GM13977 (cell line): ENCODE measurements around the gene CGB8.
"Not testable (repeated sequence)": the region's sequence is repeated elsewhere in the genome, so short reads cannot be mapped to it uniquely, and the experiment has no call there.

ENCODE experiments used
- DNase-seq: peaks from one replicate; pipeline ENCODE4 v3.0.0; 2012; ENCODE audit warnings: low spot score
- in situ Hi-C: fragments of 300-500 bp; cut with MboI; formaldehyde crosslinking; loops from one replicate; pipeline ENCODE4 v1.12.0; 2022; ENCODE audit warnings: low sequenced_read_pairs, low pct_unique_long_range_greater_than_20kb, mixed read lengths, inconsistent platforms; ENCODE audit not compliant: unreplicated experiment
- TF ChIP-seq, protein P1 (sequence below): IDR thresholded peaks from 2 replicates; pipeline ENCODE4 v1.5.1; 2012; ENCODE audit warnings: mild to moderate bottlenecking, control low read depth; ENCODE audit not compliant: insufficient read depth; ENCODE audit errors: extremely low read depth, missing control alignments

The CGB8 gene

DNA sequence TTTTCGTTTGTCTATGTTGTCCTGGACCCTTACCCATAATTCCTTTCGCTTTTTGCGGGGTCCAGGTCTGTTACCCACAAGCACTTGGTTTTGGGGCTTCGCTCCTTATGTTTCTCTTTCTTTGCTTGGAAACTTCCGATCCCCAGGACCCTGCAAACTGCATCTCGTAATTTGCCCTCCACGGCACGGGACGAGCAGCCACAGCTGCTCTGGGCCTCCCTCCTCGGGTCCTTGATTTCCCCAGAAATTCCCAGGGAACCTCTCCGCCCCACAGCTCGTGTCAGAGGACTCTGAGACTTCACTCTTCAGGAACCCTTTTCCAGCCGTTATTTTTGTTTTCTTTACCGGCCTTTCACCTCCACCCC, 36.9 kb upstream of the CGB8 start:
- in situ Hi-C loops: no loop called here
- DNase-seq: no peak
- TF ChIP-seq, protein P1, sequence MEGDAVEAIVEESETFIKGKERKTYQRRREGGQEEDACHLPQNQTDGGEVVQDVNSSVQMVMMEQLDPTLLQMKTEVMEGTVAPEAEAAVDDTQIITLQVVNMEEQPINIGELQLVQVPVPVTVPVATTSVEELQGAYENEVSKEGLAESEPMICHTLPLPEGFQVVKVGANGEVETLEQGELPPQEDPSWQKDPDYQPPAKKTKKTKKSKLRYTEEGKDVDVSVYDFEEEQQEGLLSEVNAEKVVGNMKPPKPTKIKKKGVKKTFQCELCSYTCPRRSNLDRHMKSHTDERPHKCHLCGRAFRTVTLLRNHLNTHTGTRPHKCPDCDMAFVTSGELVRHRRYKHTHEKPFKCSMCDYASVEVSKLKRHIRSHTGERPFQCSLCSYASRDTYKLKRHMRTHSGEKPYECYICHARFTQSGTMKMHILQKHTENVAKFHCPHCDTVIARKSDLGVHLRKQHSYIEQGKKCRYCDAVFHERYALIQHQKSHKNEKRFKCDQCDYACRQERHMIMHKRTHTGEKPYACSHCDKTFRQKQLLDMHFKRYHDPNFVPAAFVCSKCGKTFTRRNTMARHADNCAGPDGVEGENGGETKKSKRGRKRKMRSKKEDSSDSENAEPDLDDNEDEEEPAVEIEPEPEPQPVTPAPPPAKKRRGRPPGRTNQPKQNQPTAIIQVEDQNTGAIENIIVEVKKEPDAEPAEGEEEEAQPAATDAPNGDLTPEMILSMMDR: no peak

DNA sequence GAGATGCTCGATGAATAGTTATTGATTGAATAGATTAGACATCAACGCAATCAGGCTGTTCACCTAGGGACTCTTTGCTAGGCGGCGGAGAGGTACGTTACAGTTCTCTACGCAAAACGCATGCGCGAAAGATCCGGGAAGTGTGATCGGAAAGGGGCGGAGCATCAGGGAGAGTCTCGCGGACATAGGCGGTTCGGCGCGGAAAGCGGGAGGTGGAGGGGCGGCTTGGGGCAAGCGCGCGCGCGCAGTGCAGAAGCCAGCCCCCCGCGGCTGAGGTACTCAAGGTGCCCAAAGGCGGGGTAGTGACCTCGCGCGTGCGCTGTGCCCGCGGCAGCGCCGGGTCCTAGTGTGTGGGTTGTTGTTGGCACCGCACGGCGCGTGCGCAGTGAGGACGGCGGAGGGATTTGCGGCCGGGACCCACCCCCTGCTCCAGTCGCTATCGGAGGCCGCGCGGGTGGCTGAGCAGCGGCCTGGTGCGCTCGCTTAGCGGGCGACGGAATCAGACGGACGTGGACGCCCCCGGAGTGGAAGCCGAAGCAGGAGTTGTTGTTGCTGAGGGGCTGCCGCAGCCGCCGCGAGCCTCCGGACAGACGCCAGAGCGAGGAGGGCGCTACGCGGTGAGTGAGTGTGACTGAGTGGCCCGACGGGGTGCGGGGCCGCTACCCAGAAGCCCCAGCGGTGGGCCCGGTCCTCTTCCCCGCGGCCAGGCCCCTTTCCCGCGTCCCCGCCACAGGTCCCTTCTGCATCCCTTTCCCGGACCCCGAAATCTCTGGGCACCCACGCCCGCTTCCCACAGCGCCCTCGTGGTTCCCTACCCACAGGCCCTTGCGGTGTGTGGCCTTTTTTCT, 36.3 kb upstream of the CGB8 start, which contains the start of gene SNRNP70:
Gene SNRNP70 (plus strand): TSS at position 432 of the 848 bp plus-strand sequence. CDS start 964 bp downstream, outside the sequence.
- TF ChIP-seq, protein P1: no peak
- in situ Hi-C loops: no loop called here
- DNase-seq: peak; percentile 99

DNA sequence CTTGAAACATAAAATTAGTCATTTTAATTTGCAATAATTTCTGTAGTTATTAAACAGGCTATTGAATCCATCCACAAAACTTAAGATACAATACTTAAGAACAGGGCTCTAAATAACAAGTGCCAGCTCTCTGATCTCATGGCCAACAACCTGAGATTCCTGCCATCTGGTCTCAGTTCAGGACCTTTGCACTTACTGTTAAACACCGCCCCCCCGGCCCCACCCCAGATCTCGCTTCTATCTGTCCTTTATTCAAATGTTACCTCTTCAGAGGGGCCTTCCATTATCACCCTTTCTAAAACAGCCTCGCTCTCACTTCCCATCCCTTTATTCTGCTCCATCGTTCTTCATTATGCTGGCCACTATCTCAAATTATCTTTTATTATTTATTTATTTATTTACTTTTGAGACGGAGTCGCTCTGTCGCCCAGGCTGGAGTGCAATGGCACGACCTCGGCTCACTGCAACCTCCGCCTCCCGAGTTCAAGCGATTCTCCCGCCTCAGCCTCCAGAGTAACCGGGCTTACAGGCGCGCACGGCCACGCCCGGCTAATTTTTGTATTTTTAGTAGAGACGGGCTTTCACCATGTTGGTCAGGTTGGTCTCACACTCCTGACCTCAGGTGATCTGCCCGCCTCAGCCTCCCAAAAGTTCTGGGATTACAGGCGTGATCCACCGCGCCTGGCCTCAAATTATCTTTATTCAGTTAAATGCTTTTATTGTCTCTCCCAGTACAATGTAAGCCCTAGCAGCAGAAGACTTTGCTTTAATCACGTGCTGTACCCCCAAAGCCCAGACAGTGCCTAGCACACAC, 35.5 kb upstream of the CGB8 start:
- in situ Hi-C loops: no loop called here
- no peak for DNase-seq
- TF ChIP-seq, protein P1: no peak

DNA sequence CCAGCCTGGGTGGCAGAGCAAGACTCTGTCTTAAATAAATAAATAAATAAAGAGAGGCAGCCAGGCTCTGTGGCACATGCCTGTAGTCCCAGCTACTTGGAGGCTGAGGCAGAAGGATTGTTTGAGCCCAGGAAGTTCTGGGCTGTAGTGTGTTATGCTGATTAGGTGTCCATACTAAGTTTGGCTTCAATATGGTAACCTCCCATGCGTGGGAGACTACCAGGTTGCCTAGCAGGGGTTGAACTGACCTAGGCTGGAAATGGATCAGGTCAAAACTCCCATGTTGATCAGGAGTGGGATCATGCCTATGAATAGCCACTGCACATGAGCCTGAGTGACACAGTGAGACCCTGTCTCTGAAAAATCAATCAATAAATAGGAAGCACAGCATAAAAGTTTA, 32.4 kb upstream of the CGB8 start:
- DNase-seq: no peak
- TF ChIP-seq, protein P1: no peak
- in situ Hi-C loops: no loop called here

- no peak for DNase-seq
- TF ChIP-seq, protein P1: no peak
- in situ Hi-C loops: no loop called here
Measured at GRCh38 chr19:49080392-49080791, 31.5 kb upstream of the CGB8 start.

GRCh38 chr19:49074869-49075268, 26.0 kb upstream of the CGB8 start:
- not testable (repeated sequence) for DNase-seq

More at GRCh38 chr19:49074869-49075268, 26.0 kb upstream of the CGB8 start:
- TF ChIP-seq, protein P1: peak; percentile 62
- in situ Hi-C loops: not testable (repeated sequence)
